Spleen (tissue), 3 donors: Measurements from ENCODE around the gene SMIM35.

Experiments
- POLR2A ChIP-seq, 3 donors: fragments of 450-650 bp; IDR thresholded peaks; one replicate each; pipeline ENCODE4 v1.5.1; 2017; ENCODE audit warnings: antibody characterized with exemption in 3 of 3, mild to moderate bottlenecking in 1 of 3
- POLR2AphosphoS5 ChIP-seq, 3 donors: sonication (generic); formaldehyde crosslinking; IDR thresholded peaks; one replicate each; pipeline ENCODE4 v1.5.1; 2017; ENCODE audit warnings: antibody characterized with exemption in 3 of 3

DNA sequence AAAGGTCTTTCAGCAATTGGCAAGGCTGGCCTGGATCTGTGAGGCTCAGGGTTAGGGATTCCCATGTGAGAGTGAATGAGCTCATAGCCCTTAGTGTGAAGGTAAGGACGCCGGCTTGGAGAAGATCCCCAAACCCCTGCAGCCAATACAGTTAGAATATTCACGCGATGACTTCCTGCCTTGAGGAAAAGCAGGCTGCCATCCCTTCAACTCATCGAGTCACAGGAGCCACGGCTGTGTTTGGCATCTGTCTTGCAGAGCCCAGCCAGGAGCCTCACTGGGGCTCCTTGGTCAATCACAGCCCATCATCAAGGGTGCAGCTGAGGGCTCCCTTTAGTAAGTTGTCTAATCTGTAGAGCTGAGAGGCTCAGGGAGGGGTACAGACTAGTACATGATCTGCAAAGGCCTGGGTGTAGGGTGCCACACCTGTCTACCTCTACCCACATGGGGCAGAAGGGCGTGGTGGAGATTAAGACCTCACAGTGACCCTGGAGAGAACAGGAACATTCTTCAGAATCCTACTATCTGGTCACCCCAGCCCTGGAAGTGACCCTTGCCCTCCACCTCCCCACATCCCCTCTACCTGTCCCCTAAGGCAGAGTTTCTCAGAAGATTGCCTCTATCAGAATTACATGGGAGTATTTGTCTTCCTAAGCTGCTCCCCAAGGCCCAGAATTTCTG is 82.1 kb downstream of the SMIM35 start:
- TF ChIP-seq POLR2AphosphoS5 (IDR thresholded peaks at IDR 0.05), result no peak
- no peak for TF ChIP-seq POLR2A (IDR thresholded peaks at IDR 0.05)
